Lower lobe of right lung (tissue), 2 donors: ENCODE measurements around the gene GRAP2. TPM values are rescaled to one million over a fixed set of nuclear protein-coding genes. Genes with fewer than 3 reads are reported as not detected.

Source experiments
- ATAC-seq, 2 donors: fragments of 200-7000 bp; cut with Tn5 transposase; one replicate each; pipeline ENCODE4 v1.9.1; 2020 to 2022; ENCODE audit warnings: mild to moderate bottlenecking in 2 of 2, moderate library complexity in 2 of 2
- DNase-seq: peaks from one replicate; pipeline ENCODE4 v3.0.0-alpha.2; 2020
- H3K27ac ChIP-seq: fragments of 200-600 bp; one replicate; pipeline ENCODE4 v1.8.0; 2022
- H3K27me3 ChIP-seq: fragments of 200-600 bp; one replicate; pipeline ENCODE4 v1.8.0; 2022; ENCODE audit warnings: low read depth
- H3K36me3 ChIP-seq: fragments of 200-600 bp; one replicate; pipeline ENCODE4 v1.8.0; 2022; ENCODE audit warnings: mild to moderate bottlenecking
- H3K4me1 ChIP-seq: fragments of 200-600 bp; one replicate; pipeline ENCODE4 v1.8.0; 2022
- H3K4me3 ChIP-seq: fragments of 200-600 bp; one replicate; pipeline ENCODE4 v1.8.0; 2022; ENCODE audit warnings: mild to moderate bottlenecking
- H3K9me3 ChIP-seq: fragments of 200-600 bp; one replicate; pipeline ENCODE4 v1.8.0; 2022
- intact Hi-C: fragments of 100-400 bp; cut with DNase I; formaldehyde crosslinking; loops from one replicate; pipeline ENCODE4 v1.11.0; 2022
- total RNA-seq: library from RNA; stranded (reverse); fragmentation: NEBNext Ultra II Directional; extraction: Animal tissue kit (Norgen Biotek cat#: 25700); gene quantifications from one replicate; pipeline ENCODE4 v1.2.1, GENCODE V29; 2021
- TF ChIP-seq, protein P1 (sequence below): fragments of 200-600 bp; IDR thresholded peaks from one replicate; pipeline ENCODE4 v1.8.0; 2022; ENCODE audit warnings: antibody characterized with exemption, mild to moderate bottlenecking
- donor health status: DM: no; HTN: yes; CAD: no; lungs with severe emphysema.

The GRAP2 gene
- total RNA-seq, 1 donor from 2014 or later = 9.5 TPM

DNA sequence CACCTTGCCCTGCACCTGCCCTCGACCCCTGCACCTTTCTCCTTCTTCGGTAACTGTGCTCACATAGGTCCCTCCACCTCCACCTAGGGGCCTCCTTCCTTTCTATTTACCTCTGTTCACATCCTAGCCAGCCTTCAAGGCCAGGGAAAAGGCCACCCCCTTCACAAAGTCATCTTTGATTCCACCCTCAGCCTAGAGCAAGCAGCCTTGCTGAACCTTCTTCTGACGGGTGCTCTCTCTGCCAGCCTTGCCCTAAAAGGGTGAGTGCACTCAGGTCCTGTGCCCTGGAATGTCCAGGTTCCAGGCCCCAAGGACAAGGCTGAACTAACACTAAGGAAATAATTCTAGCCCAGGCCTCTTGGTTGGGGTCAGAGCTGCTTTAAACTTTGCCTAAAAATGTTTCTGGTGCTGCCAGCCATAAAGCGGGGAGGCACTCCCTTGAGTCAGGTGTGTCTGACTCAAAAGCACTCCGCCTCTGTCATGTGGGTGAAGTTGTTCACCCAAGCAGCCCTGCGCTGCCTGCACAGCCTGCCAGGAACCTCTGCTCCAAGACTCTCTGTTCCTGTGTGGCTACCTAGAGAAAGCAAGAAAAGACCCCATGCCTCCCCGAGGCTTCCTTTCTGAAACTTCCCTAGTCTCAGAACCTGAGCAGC lies 84.6 kb downstream of the GRAP2 start:
- intact Hi-C loops = no loop called here
- ATAC-seq (no peak), DNase-seq (no peak)
- Histone ChIP-seq H3K4me1 (no peaks in the 10 kb centered on the region), H3K4me3 (no peak overlapping the region), H3K9me3 (no peaks in the 10 kb centered on the region), H3K27me3 (peaks cover 6% of the 10 kb centered on the region), H3K27ac (no peak overlapping the region), H3K36me3 (no peaks in the 10 kb centered on the region)
- TF ChIP-seq, protein P1, sequence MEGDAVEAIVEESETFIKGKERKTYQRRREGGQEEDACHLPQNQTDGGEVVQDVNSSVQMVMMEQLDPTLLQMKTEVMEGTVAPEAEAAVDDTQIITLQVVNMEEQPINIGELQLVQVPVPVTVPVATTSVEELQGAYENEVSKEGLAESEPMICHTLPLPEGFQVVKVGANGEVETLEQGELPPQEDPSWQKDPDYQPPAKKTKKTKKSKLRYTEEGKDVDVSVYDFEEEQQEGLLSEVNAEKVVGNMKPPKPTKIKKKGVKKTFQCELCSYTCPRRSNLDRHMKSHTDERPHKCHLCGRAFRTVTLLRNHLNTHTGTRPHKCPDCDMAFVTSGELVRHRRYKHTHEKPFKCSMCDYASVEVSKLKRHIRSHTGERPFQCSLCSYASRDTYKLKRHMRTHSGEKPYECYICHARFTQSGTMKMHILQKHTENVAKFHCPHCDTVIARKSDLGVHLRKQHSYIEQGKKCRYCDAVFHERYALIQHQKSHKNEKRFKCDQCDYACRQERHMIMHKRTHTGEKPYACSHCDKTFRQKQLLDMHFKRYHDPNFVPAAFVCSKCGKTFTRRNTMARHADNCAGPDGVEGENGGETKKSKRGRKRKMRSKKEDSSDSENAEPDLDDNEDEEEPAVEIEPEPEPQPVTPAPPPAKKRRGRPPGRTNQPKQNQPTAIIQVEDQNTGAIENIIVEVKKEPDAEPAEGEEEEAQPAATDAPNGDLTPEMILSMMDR = no peak

DNA sequence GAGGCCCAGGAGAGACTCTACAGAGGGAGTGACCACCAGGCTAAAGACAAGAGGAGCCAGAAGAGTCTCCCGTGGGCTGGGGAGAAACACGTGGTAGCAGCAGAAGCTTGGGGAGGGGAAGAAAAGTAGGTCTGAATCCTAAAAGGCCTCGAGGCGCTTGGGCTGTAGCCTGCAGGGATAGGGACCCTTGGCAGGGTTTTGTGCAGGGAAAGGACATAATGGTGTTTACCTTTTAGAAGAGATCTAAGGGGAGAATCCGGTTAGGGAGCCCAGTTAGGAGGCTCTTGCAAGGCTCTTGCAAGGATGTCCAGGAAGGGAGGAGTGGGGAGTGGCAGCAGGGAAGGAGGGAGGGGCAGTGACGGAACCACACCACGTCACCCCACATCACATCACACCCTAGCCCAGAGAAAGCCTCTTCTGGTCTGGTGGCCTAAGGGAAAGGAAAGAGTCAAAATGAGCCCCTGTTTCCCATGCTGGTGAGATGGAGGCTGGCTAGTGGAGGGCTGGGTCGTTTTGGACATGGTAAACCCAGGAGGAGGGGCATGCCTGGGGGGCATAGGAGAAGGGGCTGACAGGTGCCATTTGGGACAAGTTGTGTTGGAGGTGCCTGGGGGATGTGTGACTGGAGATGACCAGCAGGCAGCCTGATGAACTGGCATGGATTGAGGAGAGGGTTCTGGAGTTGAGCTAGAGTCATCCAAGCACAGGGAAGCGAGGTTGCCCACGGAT lies 87.7 kb downstream of the GRAP2 start:
- DNase-seq (no peak), ATAC-seq (no peak)
- intact Hi-C loops = no loop called here
- Histone ChIP-seq H3K9me3 (no peaks in the 10 kb centered on the region), H3K27ac (no peak overlapping the region), H3K4me3 (no peak overlapping the region), H3K36me3 (no peaks in the 10 kb centered on the region), H3K27me3 (peaks cover 17% of the 10 kb centered on the region), H3K4me1 (no peaks in the 10 kb centered on the region)
- TF ChIP-seq, protein P1 = no peak

DNA sequence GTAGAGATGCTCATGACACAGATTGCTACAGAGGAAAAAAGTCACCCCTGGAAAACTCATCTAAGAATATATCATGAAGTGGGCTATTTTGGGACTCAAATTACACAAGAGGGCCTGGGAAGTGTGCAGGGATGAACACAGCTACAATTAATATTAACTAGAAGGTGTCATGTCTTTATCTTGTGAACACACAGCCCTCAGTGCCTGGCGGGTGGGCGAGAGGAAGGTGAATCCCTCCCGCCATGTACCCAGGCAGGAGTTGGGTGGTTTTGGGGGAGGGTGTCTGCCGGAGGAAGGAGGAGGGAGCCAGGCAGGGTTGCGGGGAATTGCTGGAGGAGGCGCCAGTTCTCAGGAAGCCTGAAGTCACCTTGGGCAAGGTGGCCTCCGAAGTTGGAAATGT lies 88.7 kb downstream of the GRAP2 start:
- H3K36me3 ChIP-seq = no peaks in the 10 kb centered on the region
- peaks cover 23% of the 10 kb centered on the region for H3K27me3 ChIP-seq
- H3K27ac ChIP-seq = no peak overlapping the region
- peaks cover 4% of the 10 kb centered on the region for H3K4me1 ChIP-seq
- no peak overlapping the region for H3K4me3 ChIP-seq
- intact Hi-C loops = no loop called here
- TF ChIP-seq, protein P1 = no peak
- ATAC-seq = no peak
- no peak for DNase-seq
- no peaks in the 10 kb centered on the region for H3K9me3 ChIP-seq

DNA sequence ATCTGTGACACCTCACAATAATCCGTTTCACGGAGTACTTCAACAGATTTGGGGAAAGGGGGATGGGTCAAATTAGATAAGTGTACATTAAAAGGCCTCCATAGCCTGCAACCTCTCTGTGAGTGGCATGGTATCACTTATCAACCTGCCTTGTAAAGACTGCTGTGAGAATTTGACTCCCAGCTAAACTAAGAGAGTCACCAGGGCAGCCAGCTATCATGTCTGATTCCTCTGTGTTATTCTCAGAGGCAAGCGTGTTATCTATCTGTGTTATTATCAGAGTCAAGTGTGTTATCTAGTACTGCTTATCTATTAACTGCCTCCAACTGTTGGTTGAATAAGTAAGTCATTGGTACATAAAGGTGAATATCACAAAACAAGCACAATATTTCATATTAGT lies 89.8 kb downstream of the GRAP2 start:
- H3K27me3 ChIP-seq = peaks cover 32% of the 10 kb centered on the region
- no peak overlapping the region for H3K27ac ChIP-seq
- H3K4me1 ChIP-seq = peaks cover 4% of the 10 kb centered on the region

DNA sequence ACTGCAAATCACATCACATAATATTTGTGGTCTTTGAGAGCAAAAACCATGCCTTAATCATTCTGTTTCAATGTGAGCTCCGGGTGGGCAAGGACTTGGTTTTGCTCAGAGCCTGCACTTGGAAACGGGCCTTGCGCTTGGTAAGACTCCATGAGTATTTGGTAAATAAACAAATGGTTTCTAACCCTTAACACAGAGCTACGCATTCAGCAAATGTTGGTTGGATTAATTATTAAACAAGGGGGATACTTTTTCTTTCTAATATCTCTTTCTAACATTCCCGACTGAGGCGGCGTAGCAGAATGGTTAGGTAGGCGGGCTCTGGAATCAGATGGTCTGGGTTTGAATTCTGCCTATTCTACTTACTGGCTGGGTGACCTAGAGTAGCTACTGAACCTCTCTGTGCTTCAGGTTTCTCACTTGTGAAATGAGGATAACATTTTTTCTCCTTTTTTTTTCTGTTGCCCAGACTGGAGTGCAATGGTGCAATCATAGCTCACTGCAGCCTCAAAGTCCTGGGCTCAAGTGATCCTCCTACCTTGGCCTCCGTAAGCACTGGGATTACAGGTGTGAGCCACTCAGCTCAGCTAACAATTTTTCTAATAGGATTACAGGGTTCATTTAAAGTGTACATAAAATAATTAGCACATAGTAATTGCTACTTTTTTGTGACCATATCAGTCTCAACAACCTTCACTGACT lies 90.4 kb downstream of the GRAP2 start:
- intact Hi-C loops = no loop called here
- Histone ChIP-seq H3K27ac (no peak overlapping the region), H3K27me3 (peaks cover 39% of the 10 kb centered on the region), H3K36me3 (no peaks in the 10 kb centered on the region), H3K4me1 (peaks cover 4% of the 10 kb centered on the region), H3K9me3 (no peaks in the 10 kb centered on the region), H3K4me3 (no peak overlapping the region)
- ATAC-seq = no peak
- TF ChIP-seq, protein P1 = no peak
- no peak for DNase-seq

More for the DNA sequence above, 89.8 kb downstream of the GRAP2 start:
- intact Hi-C loops = no loop called here
- DNase-seq (no peak), ATAC-seq (no peak)
- no peaks in the 10 kb centered on the region for H3K9me3 ChIP-seq
- H3K36me3 ChIP-seq = no peaks in the 10 kb centered on the region
- H3K4me3 ChIP-seq = no peak overlapping the region
- TF ChIP-seq, protein P1 = no peak
